GM21360 (cell line): ENCODE data around the gene PAX7.
"Not testable (repeated sequence)": the region's sequence is repeated elsewhere in the genome, so short reads cannot be mapped to it uniquely, and the experiment has no call there.

ENCODE experiments used
- ATAC-seq: cut with Tn5 transposase; IDR thresholded peaks from one replicate; pipeline ENCODE4 v1.9.1; 2021; ENCODE audit warnings: mild to moderate bottlenecking, moderate library complexity; ENCODE audit not compliant: unreplicated experiment

PAX7 gene

GRCh38 chr1:18657506-18658201 is 27.0 kb downstream of the PAX7 start:
- ATAC-seq = no peak

- ATAC-seq = no peak
These were observed 28.2 kb downstream of the PAX7 start for GRCh38 chr1:18658831-18659230.

- no peak for ATAC-seq
These were observed 31.0 kb downstream of the PAX7 start for GRCh38 chr1:18661404-18662285.

GRCh38 chr1:18662286-18662639 is 31.6 kb downstream of the PAX7 start:
- ATAC-seq = no peak

- no peak for ATAC-seq
These were observed 35.8 kb downstream of the PAX7 start for GRCh38 chr1:18666317-18666920.

GRCh38 chr1:18667333-18667732 is 36.7 kb downstream of the PAX7 start:
- ATAC-seq = no peak

- ATAC-seq = no peak
These were observed 37.4 kb downstream of the PAX7 start for GRCh38 chr1:18668046-18668445.

- ATAC-seq = no peak
These were observed 38.2 kb downstream of the PAX7 start for GRCh38 chr1:18668750-18669404.

GRCh38 chr1:18670121-18670867 is 39.6 kb downstream of the PAX7 start:
- no peak for ATAC-seq

- ATAC-seq = no peak
These were observed 40.2 kb downstream of the PAX7 start for GRCh38 chr1:18670868-18671225.

- no peak for ATAC-seq
These were observed 43.3 kb downstream of the PAX7 start for GRCh38 chr1:18673976-18674375.

- ATAC-seq = no peak
These were observed 45.7 kb downstream of the PAX7 start for GRCh38 chr1:18676332-18676781.

GRCh38 chr1:18681423-18681835 is 50.8 kb downstream of the PAX7 start:
- ATAC-seq = no peak

- no peak for ATAC-seq
These were observed 51.7 kb downstream of the PAX7 start for GRCh38 chr1:18682375-18682774.

GRCh38 chr1:18684303-18684702 is 53.7 kb downstream of the PAX7 start:
- ATAC-seq = no peak

GRCh38 chr1:18686540-18686939 is 55.9 kb downstream of the PAX7 start:
- ATAC-seq = no peak

- ATAC-seq = no peak
These were observed 56.6 kb downstream of the PAX7 start for GRCh38 chr1:18687273-18687672.

- ATAC-seq = no peak
These were observed 61.0 kb downstream of the PAX7 start for GRCh38 chr1:18691648-18692047.

- no peak for ATAC-seq
These were observed 62.8 kb downstream of the PAX7 start for GRCh38 chr1:18693256-18694098.

GRCh38 chr1:18694289-18694688 is 63.6 kb downstream of the PAX7 start:
- not testable (repeated sequence) for ATAC-seq
